ENCODE data around the gene PURA.
A peak's percentile ranks its signal among the peaks of the same experiment; 100 is the strongest.

PURA gene

DNA sequence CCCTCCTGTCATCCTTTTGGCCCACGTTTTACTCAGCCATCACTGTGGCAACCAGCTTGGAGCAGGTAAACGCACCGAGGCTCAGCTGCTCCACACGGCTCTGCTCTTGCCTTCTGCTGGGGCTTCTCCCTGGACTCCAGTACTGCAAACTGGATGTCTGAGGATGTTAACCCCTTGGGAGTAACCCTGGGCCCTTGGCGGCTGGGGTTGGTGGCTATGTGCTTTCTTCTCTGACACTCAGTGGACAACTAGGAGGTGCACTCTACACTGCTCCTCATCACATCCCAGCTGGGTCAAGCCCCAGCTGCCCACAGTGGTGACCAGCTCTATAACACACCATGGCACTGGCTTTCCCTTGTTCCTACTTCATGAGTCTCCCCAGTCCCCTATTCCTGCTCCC is 48.9 kb downstream of the PURA start:
- no peak for DNase-seq

GRCh38 chr5:140165101-140165922 is 51.4 kb downstream of the PURA start:
- DNase-seq, result no peak

- DNase-seq, result no peak
Observed at GRCh38 chr5:140165923-140166270, 52.0 kb downstream of the PURA start.

- no peak for DNase-seq
Observed at GRCh38 chr5:140166911-140167310, 53.0 kb downstream of the PURA start.

DNA sequence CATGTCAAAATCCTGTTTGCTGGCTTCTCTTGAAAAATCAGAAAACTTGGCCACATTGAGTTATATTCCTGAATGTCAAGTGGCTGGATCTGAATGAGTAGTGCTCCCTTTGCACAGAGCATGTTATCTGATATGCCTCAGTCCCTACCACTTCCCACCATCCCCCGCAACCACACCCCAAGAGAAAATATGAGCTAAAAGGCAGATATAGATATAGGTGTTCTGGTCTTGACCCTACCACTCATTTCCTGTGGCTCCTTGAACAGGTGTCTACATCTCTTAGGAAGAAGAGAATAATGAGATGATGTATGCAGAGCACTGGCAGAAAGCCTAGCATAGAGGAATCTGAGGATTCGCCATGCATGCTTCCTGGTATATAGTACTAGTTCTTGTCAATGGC is 54.5 kb downstream of the PURA start:
- DNase-seq, result no peak

DNA sequence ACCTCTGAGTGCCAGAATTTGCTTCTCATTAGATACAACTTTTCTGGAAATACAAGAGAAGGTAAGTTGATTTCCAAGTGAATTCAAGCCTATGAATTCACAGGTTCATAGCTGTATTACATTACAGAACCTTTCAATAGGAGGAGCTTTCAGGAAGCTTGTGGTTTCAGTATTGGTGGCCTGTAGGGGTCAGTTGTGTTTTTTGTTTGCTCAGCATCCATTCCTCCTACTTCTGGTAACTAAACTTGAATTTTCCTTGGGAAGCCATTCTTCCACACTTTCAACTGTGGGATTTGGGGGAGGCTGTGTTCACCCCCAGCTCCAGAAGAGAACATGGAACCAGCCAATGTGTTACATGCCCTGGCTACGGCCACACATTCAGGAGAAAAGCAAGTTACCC is 55.5 kb downstream of the PURA start:
- DNase-seq, result no peak

- DNase-seq, result no peak
Observed at GRCh38 chr5:140172483-140172882, 58.6 kb downstream of the PURA start.

DNA sequence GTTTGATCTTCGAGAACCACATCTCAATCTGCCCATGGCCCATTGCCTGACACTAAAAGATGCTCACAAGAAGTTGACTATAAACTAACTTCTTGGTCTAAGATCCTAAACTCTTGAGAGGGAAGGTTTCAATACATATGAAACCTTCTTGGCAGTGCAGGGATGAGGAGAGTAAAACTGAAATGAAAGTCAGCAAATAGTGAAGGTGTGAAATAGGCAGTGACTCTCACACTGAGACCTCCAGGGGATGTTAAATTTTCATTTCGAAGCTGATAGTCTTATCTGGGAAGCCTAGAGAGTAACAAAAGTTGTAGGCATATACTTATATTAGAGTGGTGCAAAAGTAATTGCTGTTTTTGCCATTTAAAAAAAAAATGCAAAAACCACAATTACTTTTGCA is 60.1 kb downstream of the PURA start:
- no peak for DNase-seq

DNA sequence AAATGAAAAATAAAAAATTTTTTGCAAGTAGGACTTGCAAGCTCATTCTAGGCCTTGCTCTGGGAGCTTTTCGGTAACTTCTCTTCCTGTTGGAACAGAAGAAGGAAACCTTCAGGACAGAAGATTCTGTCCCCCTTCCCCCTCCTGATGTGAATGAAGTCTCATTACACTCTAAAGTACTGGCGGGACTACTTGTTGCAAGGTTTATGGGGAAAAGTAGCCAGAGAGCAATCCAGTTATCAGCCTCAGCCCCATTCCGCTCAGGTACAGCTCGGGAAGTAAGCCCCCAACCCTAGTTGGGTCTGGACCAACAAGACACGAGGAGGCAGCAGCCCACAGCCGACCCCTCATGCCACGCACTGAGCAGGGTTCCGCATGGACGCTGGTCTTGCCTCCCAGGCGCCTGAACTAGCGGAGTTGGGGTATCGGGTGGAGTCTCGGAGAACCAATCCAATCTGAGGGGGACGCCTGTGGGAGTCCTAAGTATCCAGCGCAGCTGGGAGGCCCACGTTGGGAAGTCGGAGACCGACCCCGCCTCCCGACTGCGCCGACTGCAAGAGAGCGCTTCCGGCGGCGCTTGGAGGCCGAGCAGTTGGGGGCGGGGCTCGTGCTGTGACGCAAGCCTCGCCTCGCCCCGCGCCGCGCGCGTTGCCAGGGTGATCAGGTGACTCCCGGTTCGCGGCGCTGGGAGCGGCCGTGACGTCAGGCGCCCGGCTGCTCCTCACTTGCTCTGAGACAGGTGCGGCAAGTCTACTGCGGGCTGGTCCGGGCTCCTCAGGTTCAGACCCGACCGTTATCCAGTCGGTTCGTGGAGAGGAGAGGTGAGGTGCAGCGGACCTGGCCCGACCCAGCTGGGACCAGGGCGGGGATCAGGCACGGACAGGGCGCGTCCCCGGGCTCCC is 60.8 kb downstream of the PURA start, which contains the start of gene CYSTM1:
TSS of gene CYSTM1 (plus strand) at position 724 of the 902 bp plus-strand sequence. CDS start 19,278 bp downstream, outside the sequence.
- peak; percentile 96 to 97 for DNase-seq
